ENCODE measurements around the gene RPTOR.

Gene RPTOR

GRCh38 chr17:80673152-80673920 is 128.7 kb downstream of the RPTOR start:
- no peak for DNase-seq (ENCODE audit: insufficient read length, low spot score)
- TF ChIP-seq PAX5 (IDR thresholded peaks at IDR 0.05; ENCODE audit: insufficient read depth, low read length, severe bottlenecking) (no peak), POLR2AphosphoS5 (IDR thresholded peaks at IDR 0.05; ENCODE audit: low read depth, low read length) (no peak), POLR2A (IDR thresholded peaks at IDR 0.05; ENCODE audit: low read depth, low read length) (no peak), SPI1 (IDR thresholded peaks at IDR 0.05; ENCODE audit: low read depth, low read length) (peak; percentile 67), TAF1 (IDR thresholded peaks at IDR 0.05; ENCODE audit: low read depth, low read length) (no peak)
- FAIRE-seq = peak; percentile 38

- TF ChIP-seq POU2F2 (IDR thresholded peaks at IDR 0.05; ENCODE audit: low read depth, low read length) = no peak
- TF ChIP-seq PAX5 (IDR thresholded peaks at IDR 0.05; ENCODE audit: insufficient read depth, low read length, severe bottlenecking) = no peak
- TF ChIP-seq SPI1 (IDR thresholded peaks at IDR 0.05; ENCODE audit: low read depth, low read length) = no peak
- TF ChIP-seq TAF1 (IDR thresholded peaks at IDR 0.05; ENCODE audit: low read depth, low read length) = no peak
- TF ChIP-seq POLR2A (IDR thresholded peaks at IDR 0.05; ENCODE audit: low read depth, low read length) = no peak
- no peak for TF ChIP-seq POLR2AphosphoS5 (IDR thresholded peaks at IDR 0.05; ENCODE audit: low read depth, low read length)
- FAIRE-seq = no peak
Measured at GRCh38 chr17:80675438-80676095, 130.9 kb downstream of the RPTOR start.

GRCh38 chr17:80676096-80676466 is 131.4 kb downstream of the RPTOR start:
- FAIRE-seq (no peak), DNase-seq (ENCODE audit: insufficient read length, low spot score) (no peak)
- TF ChIP-seq POLR2AphosphoS5 (IDR thresholded peaks at IDR 0.05; ENCODE audit: low read depth, low read length) (no peak), SPI1 (IDR thresholded peaks at IDR 0.05; ENCODE audit: low read depth, low read length) (no peak), PAX5 (IDR thresholded peaks at IDR 0.05; ENCODE audit: insufficient read depth, low read length, severe bottlenecking) (no peak), POLR2A (IDR thresholded peaks at IDR 0.05; ENCODE audit: low read depth, low read length) (no peak), POU2F2 (IDR thresholded peaks at IDR 0.05; ENCODE audit: low read depth, low read length) (no peak), TAF1 (IDR thresholded peaks at IDR 0.05; ENCODE audit: low read depth, low read length) (no peak)

More at GRCh38 chr17:80675438-80676095, 130.9 kb downstream of the RPTOR start:
- DNase-seq (ENCODE audit: insufficient read length, low spot score) = no peak

- FAIRE-seq = no peak
- no peak for TF ChIP-seq SPI1 (IDR thresholded peaks at IDR 0.05; ENCODE audit: low read depth, low read length)
- no peak for TF ChIP-seq PAX5 (IDR thresholded peaks at IDR 0.05; ENCODE audit: insufficient read depth, low read length, severe bottlenecking)
- no peak for TF ChIP-seq POLR2A (IDR thresholded peaks at IDR 0.05; ENCODE audit: low read depth, low read length)
- no peak for TF ChIP-seq POU2F2 (IDR thresholded peaks at IDR 0.05; ENCODE audit: low read depth, low read length)
- TF ChIP-seq POLR2AphosphoS5 (IDR thresholded peaks at IDR 0.05; ENCODE audit: low read depth, low read length) = no peak
- no peak for TF ChIP-seq TAF1 (IDR thresholded peaks at IDR 0.05; ENCODE audit: low read depth, low read length)
- DNase-seq (ENCODE audit: insufficient read length, low spot score) = no peak
Measured at GRCh38 chr17:80676564-80676963, 131.9 kb downstream of the RPTOR start.

GRCh38 chr17:80677214-80677756 is 132.6 kb downstream of the RPTOR start:
- no peak for DNase-seq (ENCODE audit: insufficient read length, low spot score)
- FAIRE-seq = no peak
- no peak for TF ChIP-seq TAF1 (IDR thresholded peaks at IDR 0.05; ENCODE audit: low read depth, low read length)
- no peak for TF ChIP-seq PAX5 (IDR thresholded peaks at IDR 0.05; ENCODE audit: insufficient read depth, low read length, severe bottlenecking)
- TF ChIP-seq POLR2AphosphoS5 (IDR thresholded peaks at IDR 0.05; ENCODE audit: low read depth, low read length) = no peak
- TF ChIP-seq POU2F2 (IDR thresholded peaks at IDR 0.05; ENCODE audit: low read depth, low read length) = no peak
- no peak for TF ChIP-seq POLR2A (IDR thresholded peaks at IDR 0.05; ENCODE audit: low read depth, low read length)
- no peak for TF ChIP-seq SPI1 (IDR thresholded peaks at IDR 0.05; ENCODE audit: low read depth, low read length)

GRCh38 chr17:80679816-80680215 is 135.2 kb downstream of the RPTOR start:
- TF ChIP-seq POLR2A (IDR thresholded peaks at IDR 0.05; ENCODE audit: low read depth, low read length) (no peak), TAF1 (IDR thresholded peaks at IDR 0.05; ENCODE audit: low read depth, low read length) (no peak), POLR2AphosphoS5 (IDR thresholded peaks at IDR 0.05; ENCODE audit: low read depth, low read length) (no peak), PAX5 (IDR thresholded peaks at IDR 0.05; ENCODE audit: insufficient read depth, low read length, severe bottlenecking) (no peak), POU2F2 (IDR thresholded peaks at IDR 0.05; ENCODE audit: low read depth, low read length) (no peak), SPI1 (IDR thresholded peaks at IDR 0.05; ENCODE audit: low read depth, low read length) (no peak)
- FAIRE-seq = no peak
- DNase-seq (ENCODE audit: insufficient read length, low spot score) = no peak

- TF ChIP-seq POLR2AphosphoS5 (IDR thresholded peaks at IDR 0.05; ENCODE audit: low read depth, low read length) = no peak
- TF ChIP-seq PAX5 (IDR thresholded peaks at IDR 0.05; ENCODE audit: insufficient read depth, low read length, severe bottlenecking) = no peak
- TF ChIP-seq POU2F2 (IDR thresholded peaks at IDR 0.05; ENCODE audit: low read depth, low read length) = no peak
- TF ChIP-seq SPI1 (IDR thresholded peaks at IDR 0.05; ENCODE audit: low read depth, low read length) = no peak
- TF ChIP-seq POLR2A (IDR thresholded peaks at IDR 0.05; ENCODE audit: low read depth, low read length) = no peak
- TF ChIP-seq TAF1 (IDR thresholded peaks at IDR 0.05; ENCODE audit: low read depth, low read length) = no peak
- FAIRE-seq (no peak), DNase-seq (ENCODE audit: insufficient read length, low spot score) (no peak)
Measured at GRCh38 chr17:80681215-80681614, 136.6 kb downstream of the RPTOR start.

GRCh38 chr17:80682372-80682771 is 137.7 kb downstream of the RPTOR start:
- no peak for DNase-seq (ENCODE audit: insufficient read length, low spot score)
- TF ChIP-seq POLR2AphosphoS5 (IDR thresholded peaks at IDR 0.05; ENCODE audit: low read depth, low read length) (no peak), TAF1 (IDR thresholded peaks at IDR 0.05; ENCODE audit: low read depth, low read length) (no peak), POLR2A (IDR thresholded peaks at IDR 0.05; ENCODE audit: low read depth, low read length) (no peak), PAX5 (IDR thresholded peaks at IDR 0.05; ENCODE audit: insufficient read depth, low read length, severe bottlenecking) (no peak), SPI1 (IDR thresholded peaks at IDR 0.05; ENCODE audit: low read depth, low read length) (no peak), POU2F2 (IDR thresholded peaks at IDR 0.05; ENCODE audit: low read depth, low read length) (no peak)
- no peak for FAIRE-seq

GRCh38 chr17:80683625-80684104 is 139.0 kb downstream of the RPTOR start:
- no peak for TF ChIP-seq POU2F2 (IDR thresholded peaks at IDR 0.05; ENCODE audit: low read depth, low read length)
- no peak for TF ChIP-seq PAX5 (IDR thresholded peaks at IDR 0.05; ENCODE audit: insufficient read depth, low read length, severe bottlenecking)
- no peak for TF ChIP-seq TAF1 (IDR thresholded peaks at IDR 0.05; ENCODE audit: low read depth, low read length)
- DNase-seq (ENCODE audit: insufficient read length, low spot score) (no peak), FAIRE-seq (no peak)

Data from GM12891 (cell line).